Measurements from ENCODE around the gene RASGRP1. TPM values are rescaled to one million over a fixed set of nuclear protein-coding genes. Genes with fewer than 3 reads are reported as not detected.

RASGRP1 gene
- total RNA-seq, 4 donors from 2014 or later, result 0.79 to 6.2 (median 1.9) TPM

- no peak for TF ChIP-seq CTCF (IDR thresholded peaks at IDR 0.05)
- ATAC-seq (ENCODE audit: low FRiP score) (no peak), DNase-seq (ENCODE audit: low spot score) (no peak)
Measured at GRCh38 chr15:38608682-38609081, 44.1 kb upstream of the RASGRP1 start.

GRCh38 chr15:38605744-38606143, 41.1 kb upstream of the RASGRP1 start:
- DNase-seq (ENCODE audit: low spot score) (no peak), ATAC-seq (ENCODE audit: low FRiP score) (no peak)
- TF ChIP-seq CTCF (IDR thresholded peaks at IDR 0.05), result no peak

- no peak for TF ChIP-seq CTCF (IDR thresholded peaks at IDR 0.05)
- no peak for DNase-seq (ENCODE audit: low spot score)
- ATAC-seq (ENCODE audit: low FRiP score), result no peak
Measured at GRCh38 chr15:38603672-38604071, 39.1 kb upstream of the RASGRP1 start.

GRCh38 chr15:38602910-38603670, 38.5 kb upstream of the RASGRP1 start:
- ATAC-seq (ENCODE audit: low FRiP score) (no peak), DNase-seq (ENCODE audit: low spot score) (no peak)
- no peak for TF ChIP-seq CTCF (IDR thresholded peaks at IDR 0.05)

- DNase-seq (ENCODE audit: low spot score), result no peak
- no peak for TF ChIP-seq CTCF (IDR thresholded peaks at IDR 0.05)
- no peak for ATAC-seq (ENCODE audit: low FRiP score)
Measured at GRCh38 chr15:38600236-38600635, 35.6 kb upstream of the RASGRP1 start.

GRCh38 chr15:38598749-38599148, 34.1 kb upstream of the RASGRP1 start:
- ATAC-seq (ENCODE audit: low FRiP score), result no peak
- no peak for TF ChIP-seq CTCF (IDR thresholded peaks at IDR 0.05)
- no peak for DNase-seq (ENCODE audit: low spot score)

- DNase-seq (ENCODE audit: low spot score) (no peak), ATAC-seq (ENCODE audit: low FRiP score) (no peak)
- no peak for TF ChIP-seq CTCF (IDR thresholded peaks at IDR 0.05)
Measured at GRCh38 chr15:38597219-38597800, 32.7 kb upstream of the RASGRP1 start.
